Mesenchymal stem cell (in vitro differentiated cells and primary cell): Measurements from ENCODE around the gene RFC5.

ENCODE experiments used
- DNase-seq: peaks from one replicate; pipeline ENCODE4 v3.0.0-alpha.2; 2013
- H2AFZ ChIP-seq: one replicate; pipeline ENCODE4 v1.6.1; 2013; ENCODE audit warnings: low read depth, mild to moderate bottlenecking, control low read depth, inconsistent platforms, low read length, moderate library complexity
- H2AK5ac ChIP-seq: 2 replicates; pipeline ENCODE4 v1.6.1; 2013; ENCODE audit warnings: low read length, moderate library complexity, mild to moderate bottlenecking, inconsistent platforms; ENCODE audit not compliant: severe bottlenecking
- H2BK120ac ChIP-seq: one replicate; pipeline ENCODE4 v1.6.1; 2013; ENCODE audit warnings: low read depth, mild to moderate bottlenecking, inconsistent platforms, low read length, moderate library complexity
- H2BK12ac ChIP-seq, 2 experiments: one replicate each; pipeline ENCODE4 v1.6.1; 2013; ENCODE audit warnings: inconsistent platforms in 2 of 2, low read length in 2 of 2, mild to moderate bottlenecking in 2 of 2, moderate library complexity in 2 of 2, control low read depth in 1 of 2
- H2BK15ac ChIP-seq: one replicate; pipeline ENCODE4 v1.6.1; 2013; ENCODE audit warnings: mild to moderate bottlenecking, low read depth, inconsistent platforms; ENCODE audit not compliant: poor library complexity, severe bottlenecking
- H2BK5ac ChIP-seq: 2 replicates; pipeline ENCODE4 v1.6.1; 2013; ENCODE audit warnings: low read depth, mild to moderate bottlenecking, low read length, control low read depth, inconsistent platforms; ENCODE audit not compliant: poor library complexity, severe bottlenecking
- H3K14ac ChIP-seq, 2 experiments: one replicate each; pipeline ENCODE4 v1.6.1; 2013; ENCODE audit warnings: inconsistent platforms in 2 of 2, low read length in 2 of 2, control low read depth in 1 of 2, mild to moderate bottlenecking in 1 of 2, moderate library complexity in 1 of 2
- H3K18ac ChIP-seq, 2 experiments: one replicate each; pipeline ENCODE4 v1.6.1; 2013; ENCODE audit warnings: inconsistent platforms in 2 of 2, low read length in 2 of 2, control low read depth in 1 of 2, low read depth in 1 of 2, mild to moderate bottlenecking in 1 of 2
- H3K23ac ChIP-seq, 2 experiments: one replicate each; pipeline ENCODE4 v1.6.1; 2013; ENCODE audit warnings: inconsistent platforms in 2 of 2, low read length in 2 of 2, mild to moderate bottlenecking in 2 of 2, moderate library complexity in 2 of 2, control low read depth in 1 of 2
- H3K27ac ChIP-seq: 2 replicates; pipeline ENCODE4 v1.5.1; 2013; ENCODE audit warnings: mild to moderate bottlenecking, moderate library complexity, low read length, control low read depth, inconsistent platforms; ENCODE audit not compliant: poor library complexity, severe bottlenecking
- H3K27me3 ChIP-seq, 2 experiments: 2 replicates each; pipeline versions ENCODE4 v1.6.1 to v1.7.0; 2013; ENCODE audit warnings: low read length in 2 of 2, mild to moderate bottlenecking in 2 of 2, moderate library complexity in 2 of 2, control low read depth in 1 of 2, inconsistent platforms in 1 of 2; ENCODE audit not compliant: control insufficient read depth in 1 of 2, insufficient read depth in 1 of 2
- H3K36me3 ChIP-seq, 2 experiments: 2 replicates each; pipeline versions ENCODE4 v1.6.1 to v1.7.0; 2013; ENCODE audit warnings: low read length in 2 of 2, control low read depth in 1 of 2, inconsistent platforms in 1 of 2, low read depth in 1 of 2, mild to moderate bottlenecking in 1 of 2; ENCODE audit not compliant: insufficient read depth in 2 of 2, control insufficient read depth in 1 of 2
- H3K4ac ChIP-seq, 2 experiments: one replicate each; pipeline ENCODE4 v1.6.1; 2013; ENCODE audit warnings: inconsistent platforms in 2 of 2, low read length in 2 of 2, mild to moderate bottlenecking in 2 of 2, moderate library complexity in 2 of 2, control low read depth in 1 of 2, low read depth in 1 of 2
- H3K4me1 ChIP-seq: 2 replicates; pipeline ENCODE4 v1.6.1; 2013; ENCODE audit warnings: low read depth, low read length, control low read depth; ENCODE audit not compliant: control insufficient read depth, insufficient read depth
- H3K4me2 ChIP-seq: 2 replicates; pipeline ENCODE4 v1.6.1; 2013; ENCODE audit warnings: low read length, mild to moderate bottlenecking, inconsistent platforms; ENCODE audit not compliant: poor library complexity, severe bottlenecking
- H3K4me3 ChIP-seq, 2 experiments: 2 replicates each; pipeline versions ENCODE4 v1.5.1 to v1.7.0; 2013; ENCODE audit warnings: low read length in 2 of 2, mild to moderate bottlenecking in 2 of 2, control low read depth in 1 of 2, low read depth in 1 of 2; ENCODE audit not compliant: insufficient read depth in 1 of 2
- H3K79me1 ChIP-seq: replicated peaks from 2 replicates; pipeline ENCODE4 v1.6.1; 2013; ENCODE audit warnings: mild to moderate bottlenecking, control low read depth, low read length, inconsistent platforms; ENCODE audit not compliant: poor library complexity, severe bottlenecking
- H3K9ac ChIP-seq: 2 replicates; pipeline ENCODE4 v1.7.0; 2013; ENCODE audit warnings: mild to moderate bottlenecking, low read length, moderate library complexity
- H3K9me3 ChIP-seq: 2 replicates; pipeline ENCODE4 v1.7.0; 2013; ENCODE audit warnings: mild to moderate bottlenecking, low read length; ENCODE audit not compliant: control insufficient read depth
- H4K8ac ChIP-seq: one replicate; pipeline ENCODE4 v1.6.1; 2013; ENCODE audit warnings: inconsistent platforms, mild to moderate bottlenecking, low read length, moderate library complexity
- H4K91ac ChIP-seq: one replicate; pipeline ENCODE4 v1.6.1; 2013; ENCODE audit warnings: mild to moderate bottlenecking, low read length, inconsistent platforms
- WGBS: methylation state at CpG from one replicate; pipeline ENCODE4 v1.1.7; 2013; ENCODE audit warnings: mixed read lengths; 5-methylcytosine and 5-hydroxymethylcytosine counted together

Gene RFC5

GRCh38 chr12:117977373-117977772, 39.1 kb upstream of the RFC5 start:
- no peak for DNase-seq
- H4K91ac ChIP-seq = no peak overlapping the region
- peaks cover 0 to 10% of the 10 kb centered on the region in 2 experiments for H3K27me3 ChIP-seq
- H3K9me3 ChIP-seq = peaks cover under 1% of the 10 kb centered on the region
- H3K23ac ChIP-seq = no peak overlapping the region
- H3K18ac ChIP-seq = no peak overlapping the region
- H2AFZ ChIP-seq = no peak overlapping the region
- H3K4me1 ChIP-seq = no peaks in the 10 kb centered on the region
- H2BK5ac ChIP-seq = no peak overlapping the region
- no peak overlapping the region for H2BK15ac ChIP-seq
- H3K27ac ChIP-seq = no peak overlapping the region
- no peak overlapping the region for H3K14ac ChIP-seq
- no peak overlapping the region for H4K8ac ChIP-seq
- H2BK12ac ChIP-seq = no peak overlapping the region
- H3K9ac ChIP-seq = no peak overlapping the region
- H2AK5ac ChIP-seq = no peak overlapping the region
- WGBS = no CpG with 5 or more reads among the region's 1 CpG
- H3K4me3 ChIP-seq = no peak overlapping the region
- no peak overlapping the region for H3K4me2 ChIP-seq
- no peaks in the 10 kb centered on the region for H3K36me3 ChIP-seq
- no peak overlapping the region for H3K4ac ChIP-seq
- H2BK120ac ChIP-seq = no peak overlapping the region
- H3K79me1 ChIP-seq = no peaks in the 10 kb centered on the region

GRCh38 chr12:117980616-117981015, 35.9 kb upstream of the RFC5 start:
- H3K23ac ChIP-seq = no peak overlapping the region
- H3K4ac ChIP-seq = no peak overlapping the region
- H3K36me3 ChIP-seq = no peaks in the 10 kb centered on the region
- no peak overlapping the region for H3K4me3 ChIP-seq
- H3K14ac ChIP-seq = no peak overlapping the region
- DNase-seq = no peak
- H4K91ac ChIP-seq = no peak overlapping the region
- H4K8ac ChIP-seq = no peak overlapping the region
- no peak overlapping the region for H3K18ac ChIP-seq
- no peak overlapping the region for H2BK12ac ChIP-seq
- no peaks in the 10 kb centered on the region for H3K4me1 ChIP-seq
- no peaks in the 10 kb centered on the region for H3K79me1 ChIP-seq
- no peak overlapping the region for H2BK120ac ChIP-seq
- H3K27ac ChIP-seq = no peak overlapping the region
- H2AK5ac ChIP-seq = no peak overlapping the region
- no peak overlapping the region for H3K9ac ChIP-seq
- no peak overlapping the region for H2BK15ac ChIP-seq
- peaks cover 0 to 5% of the 10 kb centered on the region in 2 experiments for H3K27me3 ChIP-seq
- H3K9me3 ChIP-seq = no peaks in the 10 kb centered on the region
- H2BK5ac ChIP-seq = no peak overlapping the region
- H2AFZ ChIP-seq = no peak overlapping the region
- WGBS = 88% methylated on average over 1 of the region's 4 CpGs
- H3K4me2 ChIP-seq = no peak overlapping the region

GRCh38 chr12:117981267-117981666, 35.2 kb upstream of the RFC5 start:
- Histone ChIP-seq H2BK12ac (no peak overlapping the region), H2BK120ac (no peak overlapping the region), H3K36me3 (no peaks in the 10 kb centered on the region), H3K23ac (no peak overlapping the region), H2AFZ (no peak overlapping the region), H3K27ac (no peak overlapping the region), H4K91ac (no peak overlapping the region), H2BK15ac (no peak overlapping the region), H3K9ac (no peak overlapping the region), H3K4me3 (no peak overlapping the region), H3K79me1 (no peaks in the 10 kb centered on the region), H3K4me1 (no peaks in the 10 kb centered on the region), H3K27me3 (peaks cover 0 to 2% of the 10 kb centered on the region in 2 experiments), H2BK5ac (no peak overlapping the region), H2AK5ac (no peak overlapping the region), H3K18ac (no peak overlapping the region), H3K4ac (no peak overlapping the region), H4K8ac (no peak overlapping the region), H3K4me2 (no peak overlapping the region), H3K9me3 (no peaks in the 10 kb centered on the region), H3K14ac (no peak overlapping the region)
- 73% methylated on average over 5 of the region's 5 CpGs for WGBS
- DNase-seq = no peak

GRCh38 chr12:117985182-117985581, 31.3 kb upstream of the RFC5 start:
- Histone ChIP-seq H3K27ac (no peak overlapping the region), H3K4ac (no peak overlapping the region), H2BK120ac (no peak overlapping the region), H2BK15ac (no peak overlapping the region), H2BK5ac (no peak overlapping the region), H3K9ac (no peak overlapping the region), H3K79me1 (no peaks in the 10 kb centered on the region), H3K23ac (no peak overlapping the region), H3K4me3 (no peak overlapping the region), H2BK12ac (no peak overlapping the region), H3K27me3 (no peaks in the 10 kb centered on the region), H3K36me3 (no peaks in the 10 kb centered on the region), H2AK5ac (no peak overlapping the region), H3K14ac (no peak overlapping the region), H3K18ac (no peak overlapping the region), H3K4me1 (no peaks in the 10 kb centered on the region), H2AFZ (no peak overlapping the region), H3K4me2 (no peak overlapping the region), H4K91ac (no peak overlapping the region), H4K8ac (no peak overlapping the region), H3K9me3 (no peaks in the 10 kb centered on the region)
- WGBS = 86% methylated on average over 2 of the region's 2 CpGs
- no peak for DNase-seq
